ENCODE results near the gene IGSF9B.

DNA sequence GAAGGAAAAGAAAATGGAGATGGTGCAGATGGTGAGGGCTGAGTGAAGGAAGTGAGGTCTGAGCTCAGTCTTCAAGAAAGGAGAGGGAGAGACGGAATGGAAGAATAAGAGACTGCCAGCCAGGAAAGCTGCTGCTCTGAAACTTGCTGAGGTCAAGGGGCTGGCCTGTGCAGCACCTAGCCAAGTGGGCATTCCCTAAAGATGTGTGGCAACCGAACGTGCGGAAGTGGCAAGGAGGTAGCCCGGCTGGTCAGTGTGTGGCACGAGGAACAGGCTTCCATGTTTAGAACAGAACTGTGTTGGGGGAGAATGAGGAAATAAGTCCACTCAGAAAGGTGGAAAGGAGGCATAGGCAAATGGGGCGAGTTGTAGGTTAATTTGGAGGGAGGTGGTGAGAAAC, 7.6 kb upstream of the IGSF9B start:
- TF ChIP-seq, protein P1, sequence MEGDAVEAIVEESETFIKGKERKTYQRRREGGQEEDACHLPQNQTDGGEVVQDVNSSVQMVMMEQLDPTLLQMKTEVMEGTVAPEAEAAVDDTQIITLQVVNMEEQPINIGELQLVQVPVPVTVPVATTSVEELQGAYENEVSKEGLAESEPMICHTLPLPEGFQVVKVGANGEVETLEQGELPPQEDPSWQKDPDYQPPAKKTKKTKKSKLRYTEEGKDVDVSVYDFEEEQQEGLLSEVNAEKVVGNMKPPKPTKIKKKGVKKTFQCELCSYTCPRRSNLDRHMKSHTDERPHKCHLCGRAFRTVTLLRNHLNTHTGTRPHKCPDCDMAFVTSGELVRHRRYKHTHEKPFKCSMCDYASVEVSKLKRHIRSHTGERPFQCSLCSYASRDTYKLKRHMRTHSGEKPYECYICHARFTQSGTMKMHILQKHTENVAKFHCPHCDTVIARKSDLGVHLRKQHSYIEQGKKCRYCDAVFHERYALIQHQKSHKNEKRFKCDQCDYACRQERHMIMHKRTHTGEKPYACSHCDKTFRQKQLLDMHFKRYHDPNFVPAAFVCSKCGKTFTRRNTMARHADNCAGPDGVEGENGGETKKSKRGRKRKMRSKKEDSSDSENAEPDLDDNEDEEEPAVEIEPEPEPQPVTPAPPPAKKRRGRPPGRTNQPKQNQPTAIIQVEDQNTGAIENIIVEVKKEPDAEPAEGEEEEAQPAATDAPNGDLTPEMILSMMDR (IDR thresholded peaks at IDR 0.05) = no peak
- no peak for TF ChIP-seq POLR2A (IDR thresholded peaks at IDR 0.05)

Data from adrenal gland (tissue), 5 donors.